Progenitor cell of endocrine pancreas (in vitro differentiated cells): ENCODE measurements around the gene STARD9. TPM values are rescaled to one million over a fixed set of nuclear protein-coding genes. Genes with fewer than 3 reads are reported as not detected.
"Not testable (repeated sequence)": the region's sequence is repeated elsewhere in the genome, so short reads cannot be mapped to it uniquely, and the experiment has no call there.

Source experiments
- DNase-seq: peaks from one replicate; pipeline ENCODE4 v3.0.0; 2021; ENCODE audit warnings: low spot score; ENCODE audit not compliant: unreplicated experiment
- H3K27ac Mint-ChIP-seq: 2 replicates; pipeline ENCODE4 v1.8.0; 2021; ENCODE audit warnings: mild to moderate bottlenecking, moderate library complexity, mixed read lengths
- H3K27me3 Mint-ChIP-seq: 2 replicates; pipeline ENCODE4 v1.8.0; 2021; ENCODE audit warnings: mixed read lengths
- H3K36me3 Mint-ChIP-seq: 2 replicates; pipeline ENCODE4 v1.8.0; 2022; ENCODE audit warnings: mixed read lengths; ENCODE audit not compliant: insufficient read depth
- H3K4me1 Mint-ChIP-seq: 2 replicates; pipeline ENCODE4 v1.8.0; 2021; ENCODE audit warnings: low read depth, mixed read lengths
- H3K4me3 Mint-ChIP-seq: 2 replicates; pipeline ENCODE4 v1.8.0; 2021; ENCODE audit warnings: low read depth, mild to moderate bottlenecking, moderate library complexity, mixed read lengths
- H3K9me3 Mint-ChIP-seq: 2 replicates; pipeline ENCODE4 v1.8.0; 2021; ENCODE audit warnings: low read depth, mixed read lengths
- CTCF ChIP-seq: fragments of 200-600 bp; sonication (generic); IDR thresholded peaks from one replicate; pipeline ENCODE4 v1.5.0; 2021; ENCODE audit warnings: antibody characterized with exemption, mild to moderate bottlenecking; ENCODE audit not compliant: unreplicated experiment
- total RNA-seq: library from RNA; stranded (reverse); gene quantifications from 2 replicates; pipeline ENCODE4 v1.2.1, GENCODE V29; 2021

Gene STARD9
- total RNA-seq, 1 donor from 2014 or later = 1.8 TPM

GRCh38 chr15:42548249-42549031, 27.0 kb upstream of the STARD9 start, which contains the start of the genes HAUS2 and LRRC57:
TSS of gene HAUS2 (plus strand) at chr15:42548838. CDS start at chr15:42548873, 35 bp downstream.
TSS of gene LRRC57 (minus strand) at chr15:42548793. CDS start at chr15:42548434, 359 bp downstream.
- Mint-ChIP-seq H3K27me3 (no peaks in the 10 kb centered on the region), H3K4me3 (peak within 1 kb of the TSS; percentile 99)

GRCh38 chr15:42549032-42549491, 26.3 kb upstream of the STARD9 start:
- Mint-ChIP-seq H3K9me3 (no peaks in the 10 kb centered on the region), H3K27me3 (no peaks in the 10 kb centered on the region)

More at GRCh38 chr15:42548249-42549031, 27.0 kb upstream of the STARD9 start, which contains the start of the genes HAUS2 and LRRC57:
- TF ChIP-seq CTCF = no peak
- Mint-ChIP-seq H3K36me3 (peaks cover 3% of the 10 kb centered on the region), H3K27ac (peak within 1 kb of the TSS; percentile 98), H3K4me1 (peaks cover 18% of the 10 kb centered on the region), H3K9me3 (no peaks in the 10 kb centered on the region)
- DNase-seq = peak; percentile 87

GRCh38 chr15:42549741-42550392, 25.5 kb upstream of the STARD9 start:
- H3K4me1 Mint-ChIP-seq = peaks cover 18% of the 10 kb centered on the region
- no peaks in the 10 kb centered on the region for H3K9me3 Mint-ChIP-seq
- H3K4me3 Mint-ChIP-seq = peak overlapping the region; percentile 99
- no peak for DNase-seq
- TF ChIP-seq CTCF = no peak
- H3K27ac Mint-ChIP-seq = peak overlapping the region; percentile 41
- no peaks in the 10 kb centered on the region for H3K27me3 Mint-ChIP-seq
- H3K36me3 Mint-ChIP-seq = peaks cover 3% of the 10 kb centered on the region

More at GRCh38 chr15:42549032-42549491, 26.3 kb upstream of the STARD9 start:
- Mint-ChIP-seq H3K4me1 (peaks cover 18% of the 10 kb centered on the region), H3K36me3 (peaks cover 3% of the 10 kb centered on the region), H3K27ac (peak overlapping the region; percentile 98), H3K4me3 (peak overlapping the region; percentile 99)
- no peak for TF ChIP-seq CTCF
- no peak for DNase-seq

GRCh38 chr15:42553554-42553953, 21.9 kb upstream of the STARD9 start:
- Mint-ChIP-seq H3K27ac (peak overlapping the region; percentile 34), H3K4me1 (peaks cover 7% of the 10 kb centered on the region)
- no peak for DNase-seq

GRCh38 chr15:42556550-42557207, 18.7 kb upstream of the STARD9 start:
- not testable (repeated sequence) for H3K4me1 Mint-ChIP-seq, H3K9me3 Mint-ChIP-seq, H3K27ac Mint-ChIP-seq, H3K27me3 Mint-ChIP-seq, H3K36me3 Mint-ChIP-seq, DNase-seq, H3K4me3 Mint-ChIP-seq

More at GRCh38 chr15:42553554-42553953, 21.9 kb upstream of the STARD9 start:
- Mint-ChIP-seq H3K9me3 (no peaks in the 10 kb centered on the region), H3K4me3 (no peak overlapping the region), H3K27me3 (no peaks in the 10 kb centered on the region), H3K36me3 (peaks cover 2% of the 10 kb centered on the region)
- no peak for TF ChIP-seq CTCF
